H1 (cell line): Measurements from ENCODE around the gene DAAM1. TPM values are rescaled to one million over a fixed set of nuclear protein-coding genes. Genes with fewer than 3 reads are reported as not detected.

Source experiments
- CTCF ChIA-PET: fragments of 300-600 bp; sonication (Branson Sonifier 250); formaldehyde crosslinking; loops from one replicate; lab custom pipeline; 2021; ENCODE audit not compliant: partially characterized antibody; lab: Charles Lee
- POLR2A ChIA-PET: fragments of 300-600 bp; sonication (Branson Sonifier 250); formaldehyde crosslinking; loops from one replicate; lab custom pipeline; 2021; ENCODE audit warnings: inconsistent platforms; ENCODE audit not compliant: partially characterized antibody; lab: Charles Lee
- DNase-seq, 2 experiments: peaks; one replicate each; pipeline versions ENCODE4 v3.0.0 to v3.0.0-alpha.2; 2010 to 2022; ENCODE audit warnings: low spot score in 2 of 2, low read depth in 1 of 2, mixed read lengths in 1 of 2
- FAIRE-seq: peaks from 2 replicates; lab custom pipeline; 2011; peaks lifted over from hg19 to GRCh38; lab: Jason Lieb, UNC
- H2AFZ ChIP-seq: 2 replicates; pipeline ENCODE4 v1.8.1; 2012; ENCODE audit warnings: low read length, inconsistent platforms
- H2AK5ac ChIP-seq: 2 replicates; pipeline ENCODE4 v1.6.1; 2013; ENCODE audit warnings: low read depth, low read length
- H2BK120ac ChIP-seq: replicated peaks from 2 replicates; pipeline ENCODE3; 2013; ENCODE audit warnings: low read depth, low read length, inconsistent platforms
- H2BK12ac ChIP-seq: 2 replicates; pipeline ENCODE4 v1.6.1; 2013; ENCODE audit warnings: low read depth, low read length
- H2BK15ac ChIP-seq: 2 replicates; pipeline ENCODE4 v1.6.1; 2013; ENCODE audit warnings: low read length
- H2BK20ac ChIP-seq: 2 replicates; pipeline ENCODE4 v1.6.1; 2013; ENCODE audit warnings: low read length
- H2BK5ac ChIP-seq: 2 replicates; pipeline ENCODE4 v1.6.1; 2013; ENCODE audit warnings: low read depth, low read length
- H3K14ac ChIP-seq: 2 replicates; pipeline ENCODE4 v1.6.1; 2013; ENCODE audit warnings: inconsistent platforms; ENCODE audit not compliant: insufficient read length
- H3K18ac ChIP-seq: 2 replicates; pipeline ENCODE4 v1.6.1; 2013; ENCODE audit warnings: low read length; ENCODE audit errors: extremely low read depth
- H3K23ac ChIP-seq: 2 replicates; pipeline ENCODE4 v1.6.1; 2013; ENCODE audit warnings: inconsistent platforms; ENCODE audit not compliant: insufficient read length
- H3K23me2 ChIP-seq: 2 replicates; pipeline ENCODE4 v1.6.1; 2013; ENCODE audit warnings: low read depth, low read length
- H3K27ac ChIP-seq: 2 replicates; pipeline ENCODE4 v1.6.1; 2011; ENCODE audit warnings: low read depth, low read length, inconsistent platforms
- H3K27me3 ChIP-seq, 4 experiments: replicated peaks in 1 of 4; 1 replicate in 1 of 4; 2 replicates in 3 of 4; pipeline versions ENCODE4 v1.6.1 to v1.8.1; 2011 to 2013; ENCODE audit warnings: low read length in 3 of 4, mild to moderate bottlenecking in 3 of 4, inconsistent platforms in 2 of 4, mixed read lengths in 2 of 4, moderate library complexity in 1 of 4; ENCODE audit not compliant: control insufficient read depth in 3 of 4, insufficient read depth in 3 of 4; ENCODE audit errors: extremely low read depth in 1 of 4
- H3K36me3 ChIP-seq, 4 experiments: 2 replicates each; pipeline versions ENCODE4 v1.6.1 to v1.8.1; 2011 to 2013; ENCODE audit warnings: mild to moderate bottlenecking in 4 of 4, low read length in 3 of 4, moderate library complexity in 2 of 4, control low read depth in 1 of 4, inconsistent platforms in 1 of 4; ENCODE audit not compliant: insufficient read depth in 4 of 4, control insufficient read depth in 2 of 4
- H3K4ac ChIP-seq: replicated peaks from 2 replicates; pipeline ENCODE3; 2013; ENCODE audit warnings: low read length, low read depth, mixed read lengths, inconsistent platforms; ENCODE audit not compliant: insufficient read length
- H3K4me1 ChIP-seq, 4 experiments: replicated peaks in 1 of 4; 1 replicate in 1 of 4; 2 replicates in 3 of 4; pipeline versions ENCODE4 v1.6.1 to v1.8.1; 2011 to 2013; ENCODE audit warnings: low read length in 3 of 4, inconsistent platforms in 2 of 4, mixed read lengths in 1 of 4; ENCODE audit not compliant: insufficient read depth in 4 of 4, control insufficient read depth in 3 of 4
- H3K4me2 ChIP-seq, 2 experiments: 2 replicates each; pipeline versions ENCODE4 v1.6.1 to v1.8.1; 2011 to 2013; ENCODE audit warnings: low read depth in 2 of 2, low read length in 2 of 2, control low read depth in 1 of 2, inconsistent platforms in 1 of 2, mild to moderate bottlenecking in 1 of 2; ENCODE audit not compliant: insufficient read depth in 1 of 2
- H3K4me3 ChIP-seq, 4 experiments: fragments of 200-600, 300-600 bp in 1 of 4; sonication (generic), shearing (Covaris generic), sonication (Bioruptor Twin) in 1 of 4; 2 replicates each; pipeline versions ENCODE4 v1.5.1 to v1.8.1; 2011 to 2016; ENCODE audit warnings: low read length in 4 of 4, low read depth in 3 of 4, control low read depth in 2 of 4, inconsistent platforms in 2 of 4, mild to moderate bottlenecking in 2 of 4, mixed read lengths in 1 of 4, moderate library complexity in 1 of 4; ENCODE audit not compliant: insufficient read depth in 2 of 4; ENCODE audit errors: extremely low read depth in 1 of 4
- H3K56ac ChIP-seq: replicated peaks from 2 replicates; pipeline ENCODE3; 2013; ENCODE audit warnings: low read depth, mild to moderate bottlenecking, mixed read lengths, low read length, inconsistent platforms; ENCODE audit not compliant: insufficient read length
- H3K79me1 ChIP-seq: 2 replicates; pipeline ENCODE4 v1.6.1; 2013; ENCODE audit warnings: low read depth, low read length, control low read depth
- H3K79me2 ChIP-seq, 2 experiments: 2 replicates each; pipeline versions ENCODE4 v1.6.1 to v1.8.1; 2012 to 2013; ENCODE audit warnings: low read length in 2 of 2, mild to moderate bottlenecking in 2 of 2, inconsistent platforms in 1 of 2; ENCODE audit not compliant: insufficient read depth in 2 of 2, control insufficient read depth in 1 of 2
- H3K9ac ChIP-seq, 4 experiments: replicated peaks in 1 of 4; 1 replicate in 1 of 4; 2 replicates in 3 of 4; pipeline versions ENCODE4 v1.6.1 to v1.8.1; 2011 to 2013; ENCODE audit warnings: low read depth in 3 of 4, low read length in 3 of 4, control low read depth in 2 of 4, mild to moderate bottlenecking in 2 of 4, moderate library complexity in 2 of 4, inconsistent platforms in 1 of 4; ENCODE audit errors: extremely low read depth in 1 of 4
- H3K9me3 ChIP-seq, 2 experiments: 2 replicates each; pipeline versions ENCODE4 v1.6.1 to v1.8.1; 2012 to 2013; ENCODE audit warnings: mild to moderate bottlenecking in 2 of 2, moderate library complexity in 2 of 2, control low read depth in 1 of 2, inconsistent platforms in 1 of 2, low read depth in 1 of 2, low read length in 1 of 2, mixed read lengths in 1 of 2; ENCODE audit not compliant: insufficient read depth in 2 of 2
- H4K20me1 ChIP-seq, 2 experiments: replicated peaks in 1 of 2; 2 replicates each; pipeline versions ENCODE3 to v1.8.1; 2011 to 2013; ENCODE audit warnings: inconsistent platforms in 2 of 2, low read length in 2 of 2, mild to moderate bottlenecking in 1 of 2; ENCODE audit not compliant: insufficient read depth in 2 of 2, control insufficient read depth in 1 of 2
- H4K5ac ChIP-seq: 2 replicates; pipeline ENCODE4 v1.6.1; 2013; ENCODE audit warnings: low read length, low read depth, mixed read lengths, inconsistent platforms; ENCODE audit not compliant: insufficient read length
- H4K8ac ChIP-seq: 2 replicates; pipeline ENCODE4 v1.8.0; 2013; ENCODE audit warnings: mild to moderate bottlenecking, moderate library complexity, low read length, inconsistent platforms; ENCODE audit not compliant: insufficient read depth; ENCODE audit errors: extremely low read depth
- H4K91ac ChIP-seq: replicated peaks from 2 replicates; pipeline ENCODE3; 2013; ENCODE audit warnings: low read length, mixed read lengths, inconsistent platforms; ENCODE audit not compliant: insufficient read length
- BACH1 ChIP-seq: IDR thresholded peaks from 2 replicates; pipeline ENCODE4 v1.6.1; 2012; ENCODE audit warnings: low read length, improper control_type of control experiment
- CEBPB ChIP-seq: IDR thresholded peaks from 2 replicates; pipeline ENCODE4 v1.6.1; 2012; ENCODE audit warnings: low read depth, low read length
- CHD2 ChIP-seq: IDR thresholded peaks from 2 replicates; pipeline ENCODE4 v1.6.1; 2012; ENCODE audit warnings: low read length, improper control_type of control experiment
- CTBP2 ChIP-seq: IDR thresholded peaks from 2 replicates; pipeline ENCODE4 v1.7.0; 2011; ENCODE audit warnings: borderline replicate concordance, mild to moderate bottlenecking, moderate library complexity, mixed read lengths, low read length; ENCODE audit not compliant: insufficient read depth, insufficient read length
- JUND ChIP-seq: IDR thresholded peaks from 2 replicates; pipeline ENCODE4 v1.6.1; 2011; ENCODE audit warnings: mild to moderate bottlenecking, improper control_type of control experiment, low read length
- KDM4A ChIP-seq: IDR thresholded peaks from one replicate; pipeline ENCODE4 v1.7.1; 2012; ENCODE audit warnings: low read depth, mild to moderate bottlenecking, moderate library complexity, low read length, inconsistent platforms; ENCODE audit not compliant: severe bottlenecking
- SP4 ChIP-seq: IDR thresholded peaks from 2 replicates; pipeline ENCODE4 v1.6.1; 2012; ENCODE audit warnings: low read length, inconsistent platforms
- TEAD4 ChIP-seq: IDR thresholded peaks from 2 replicates; pipeline ENCODE4 v1.6.1; 2012; ENCODE audit warnings: low read depth, low read length, inconsistent platforms, mixed read lengths
- WGBS, 2 experiments: shearing (Covaris generic) in 1 of 2; methylation state at CpG; one replicate each; pipeline versions ENCODE4 v1.1.6 to v1.1.7; 2013 to 2015; ENCODE audit warnings: low lambda C conversion rate in 2 of 2, mixed read lengths in 2 of 2, inconsistent platforms in 1 of 2, low coverage in 1 of 2, missing lambda C conversion rate in 1 of 2; ENCODE audit not compliant: insufficient replicate concordance in 2 of 2, insufficient coverage in 1 of 2, insufficient read length in 1 of 2; ENCODE audit errors: extremely low coverage in 1 of 2, missing lambda C conversion rate in 1 of 2; 5-methylcytosine and 5-hydroxymethylcytosine counted together
- polyA plus RNA-seq, 7 experiments: library from polyadenylated mRNA; depleted of rRNA in 3 of 7; stranded (reverse) in 5 of 7; unstranded in 2 of 7; fragments of >200 nt in 5 of 7; fragments of 200-250 nt in 2 of 7; gene quantifications; 1 replicate in 5 of 7; 2 replicates in 1 of 7; 4 replicates in 1 of 7; pipeline versions ENCODE4 v1.2.1 to v1.2.3, GENCODE V29; 2011 to 2013; ENCODE audit warnings: missing spikeins in 2 of 7, mixed read lengths in 2 of 7
- total RNA-seq: library from RNA; stranded (reverse); fragmentation: NEBNext Ultra II Directional; extraction: Animal tissue kit (Norgen Biotek cat#: 25700); gene quantifications from 2 replicates; pipeline ENCODE4 v1.2.1, GENCODE V29; 2021
- TF ChIP-seq, protein P1 (sequence below): IDR thresholded peaks from 2 replicates; pipeline ENCODE4 v1.6.1; 2012; ENCODE audit warnings: inconsistent platforms

Gene DAAM1
- total and polyA plus RNA-seq, 2 of the 8 experiments (the other 6 are each of a cell fraction or from before 2014, with no cell fraction given): 5.0 to 44.9 TPM

- Histone ChIP-seq H3K27me3 (no peaks in the 10 kb centered on the region), H3K4me1 (peaks cover 0 to 11% (median 3%) of the 10 kb centered on the region in 4 experiments; a peak in 3 of 7 replicates), H3K14ac (no peak overlapping the region), H4K20me1 (no peaks in the 10 kb centered on the region), H2BK120ac (no peak overlapping the region), H2BK5ac (no peak overlapping the region), H3K56ac (no peak overlapping the region), H3K79me1 (no peaks in the 10 kb centered on the region), H3K27ac (no peak overlapping the region), H2BK12ac (no peak overlapping the region), H3K4ac (no peak overlapping the region), H3K79me2 (no peaks in the 10 kb centered on the region), H4K5ac (no peak overlapping the region), H2BK15ac (no peak overlapping the region), H3K9ac (no peak overlapping the region), H3K23me2 (no peaks in the 10 kb centered on the region), H3K4me3 (no peak overlapping the region), H3K18ac (no peak overlapping the region), H4K91ac (no peak overlapping the region), H4K8ac (no peak overlapping the region), H3K23ac (no peak overlapping the region), H2AK5ac (no peak overlapping the region), H3K9me3 (no peaks in the 10 kb centered on the region), H3K36me3 (no peaks in the 10 kb centered on the region), H2AFZ (no peak overlapping the region), H2BK20ac (no peak overlapping the region), H3K4me2 (no peak overlapping the region)
- WGBS, 2 experiments: 88% methylated on average over 3 of the region's 3 CpGs; no CpG with 5 or more reads in 1 of the 2 experiments
- ChIA-PET POLR2A (no interaction called here), CTCF (interaction anchor here (1.2 to 2.8 kb wide), 2 partner anchors 8 to 214 kb away, joined by 3 to 9 read pairs; no protein-coding TSS in a partner anchor)
- DNase-seq (no peak), FAIRE-seq (no peak)
- no peak for TF ChIP-seq KDM4A
- TF ChIP-seq CTBP2: no peak
- no peak for TF ChIP-seq CEBPB
- no peak for TF ChIP-seq SP4
- TF ChIP-seq, protein P1, sequence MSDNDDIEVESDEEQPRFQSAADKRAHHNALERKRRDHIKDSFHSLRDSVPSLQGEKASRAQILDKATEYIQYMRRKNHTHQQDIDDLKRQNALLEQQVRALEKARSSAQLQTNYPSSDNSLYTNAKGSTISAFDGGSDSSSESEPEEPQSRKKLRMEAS: no peak
- TF ChIP-seq CHD2: no peak
- no peak for TF ChIP-seq TEAD4
- TF ChIP-seq JUND: no peak
- no peak for TF ChIP-seq BACH1
These were observed 150.3 kb downstream of the DAAM1 start for GRCh38 chr14:59338761-59339160.
